ENCODE measurements around the gene INSL3.
"Not testable (repeated sequence)": the region's sequence is repeated elsewhere in the genome, so short reads cannot be mapped to it uniquely, and the experiment has no call there.

Gene INSL3

DNA sequence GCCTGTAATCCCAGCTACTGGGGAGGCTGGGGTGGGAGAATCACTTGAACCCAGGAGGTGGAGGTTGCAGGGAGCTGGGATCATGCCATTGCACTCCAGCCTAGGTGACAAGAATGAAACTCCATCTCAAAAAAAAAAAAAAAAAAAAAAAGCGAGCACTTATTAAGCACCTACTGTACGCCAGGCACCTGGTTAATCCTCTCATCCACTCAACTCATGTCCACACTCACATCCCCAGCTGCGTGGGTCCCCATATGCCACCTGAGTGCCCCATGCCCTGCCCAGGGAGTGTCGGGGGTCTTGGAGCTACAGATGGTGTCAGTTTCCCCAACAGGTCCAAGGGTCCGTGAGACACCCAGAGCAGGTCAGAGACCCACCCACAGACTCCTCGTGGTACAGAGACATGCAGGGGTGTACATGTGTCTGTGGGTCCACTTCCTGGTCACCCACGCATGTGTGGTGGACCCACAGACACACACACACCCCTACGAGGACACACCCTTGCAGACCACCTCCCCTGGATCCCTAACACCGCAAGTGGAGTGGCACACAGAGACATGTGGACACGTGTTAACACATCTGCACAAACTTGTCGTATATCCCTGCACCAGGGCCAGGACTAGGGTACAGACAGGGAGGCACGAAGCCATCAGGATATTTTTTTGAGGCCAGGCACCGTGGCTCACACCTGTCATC, 3.5 kb downstream of the INSL3 start:
- no peak for DNase-seq (ENCODE audit: low read depth in 2 of 2)

GRCh38 chr19:17812099-17812498, 9.2 kb downstream of the INSL3 start:
- DNase-seq (ENCODE audit: low read depth in 2 of 2): no peak

GRCh38 chr19:17811681-17812080, 9.6 kb downstream of the INSL3 start:
- no peak for DNase-seq (ENCODE audit: low read depth in 2 of 2)

DNA sequence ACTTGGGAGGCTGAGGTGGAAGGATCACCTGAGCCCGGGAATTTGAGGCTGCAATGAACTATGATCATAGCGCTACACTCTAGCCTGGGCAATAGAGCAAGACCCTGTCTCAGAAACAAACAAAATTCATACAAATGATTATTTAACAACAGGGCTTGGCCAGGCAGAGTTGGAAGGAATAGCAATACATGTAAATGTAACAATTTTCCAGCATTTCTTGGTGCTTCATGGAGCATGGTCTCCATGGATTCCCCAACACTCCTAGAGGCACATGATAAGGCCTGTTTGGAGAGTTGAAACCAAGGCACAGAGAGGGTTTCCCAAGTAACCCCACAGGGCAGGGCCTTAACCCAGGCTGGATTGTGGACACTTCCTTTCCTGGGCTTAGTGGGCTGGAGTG, 10.2 kb downstream of the INSL3 start:
- no peak for DNase-seq (ENCODE audit: low read depth in 2 of 2)

DNA sequence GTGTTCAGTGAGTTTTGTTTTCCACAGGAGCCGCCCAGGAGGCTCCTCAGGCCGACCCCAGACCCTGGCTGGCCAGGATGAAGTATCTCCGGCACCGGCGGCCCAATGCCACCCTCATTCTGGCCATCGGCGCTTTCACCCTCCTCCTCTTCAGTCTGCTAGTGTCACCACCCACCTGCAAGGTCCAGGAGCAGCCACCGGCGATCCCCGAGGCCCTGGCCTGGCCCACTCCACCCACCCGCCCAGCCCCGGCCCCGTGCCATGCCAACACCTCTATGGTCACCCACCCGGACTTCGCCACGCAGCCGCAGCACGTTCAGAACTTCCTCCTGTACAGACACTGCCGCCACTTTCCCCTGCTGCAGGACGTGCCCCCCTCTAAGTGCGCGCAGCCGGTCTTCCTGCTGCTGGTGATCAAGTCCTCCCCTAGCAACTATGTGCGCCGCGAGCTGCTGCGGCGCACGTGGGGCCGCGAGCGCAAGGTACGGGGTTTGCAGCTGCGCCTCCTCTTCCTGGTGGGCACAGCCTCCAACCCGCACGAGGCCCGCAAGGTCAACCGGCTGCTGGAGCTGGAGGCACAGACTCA, 13.5 kb downstream of the INSL3 start:
- no peak for DNase-seq (ENCODE audit: low read depth in 2 of 2)

- DNase-seq (ENCODE audit: low read depth in 2 of 2): peak in 1 of 2 donors; percentile 19
Observed at GRCh38 chr19:17806945-17807344, 14.4 kb downstream of the INSL3 start.

DNA sequence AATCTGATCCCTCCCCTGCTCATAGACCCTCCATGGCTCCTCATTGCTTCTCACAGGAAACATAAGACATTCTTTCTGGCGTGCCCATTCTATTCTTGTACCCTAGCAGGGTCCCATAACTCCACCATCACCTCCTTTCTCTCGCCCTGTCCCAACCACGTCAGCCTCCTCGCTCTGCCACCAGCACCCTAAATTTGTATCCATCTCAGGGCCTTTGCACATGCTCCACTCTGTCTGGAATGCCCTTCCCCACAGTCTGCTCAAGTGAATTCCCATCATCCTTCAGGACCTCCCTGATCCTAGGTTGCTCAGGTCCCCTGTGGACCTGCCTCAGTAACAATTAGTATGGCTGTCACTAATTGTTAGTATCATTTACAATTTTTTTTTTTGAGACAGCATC, 15.9 kb downstream of the INSL3 start:
- DNase-seq (ENCODE audit: low read depth in 2 of 2): no peak

DNA sequence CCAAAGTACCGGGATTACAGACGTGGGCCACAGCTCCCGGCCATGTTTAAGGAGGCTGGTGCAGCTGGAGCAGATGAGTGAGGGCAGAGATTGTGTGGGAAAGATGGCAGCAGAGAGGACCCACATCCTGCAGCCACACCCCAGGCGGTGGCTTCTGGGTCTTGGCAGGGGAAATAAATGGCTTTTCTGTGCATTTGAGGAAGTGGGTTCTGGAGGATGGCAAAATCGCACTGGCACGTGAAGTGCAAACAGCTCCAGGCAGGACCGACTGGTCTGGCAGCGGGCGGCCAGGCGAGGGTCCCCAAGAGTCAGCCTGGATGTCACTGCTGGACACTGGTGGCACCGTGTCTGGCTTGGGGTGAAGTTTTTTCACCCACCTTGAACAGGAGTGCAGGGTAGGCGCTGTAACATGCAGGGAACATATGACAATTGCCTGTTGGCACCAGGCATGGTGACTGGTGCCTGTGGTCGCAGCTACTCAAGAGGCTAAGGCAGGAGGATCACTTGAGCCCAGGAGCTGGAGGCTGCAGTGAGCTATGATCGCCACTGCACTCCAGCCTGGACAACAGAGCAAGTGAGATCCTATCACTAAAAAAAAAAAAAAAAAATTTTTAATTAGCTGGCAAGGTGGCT, 17.9 kb downstream of the INSL3 start:
- no peak for DNase-seq (ENCODE audit: low read depth in 2 of 2)

DNA sequence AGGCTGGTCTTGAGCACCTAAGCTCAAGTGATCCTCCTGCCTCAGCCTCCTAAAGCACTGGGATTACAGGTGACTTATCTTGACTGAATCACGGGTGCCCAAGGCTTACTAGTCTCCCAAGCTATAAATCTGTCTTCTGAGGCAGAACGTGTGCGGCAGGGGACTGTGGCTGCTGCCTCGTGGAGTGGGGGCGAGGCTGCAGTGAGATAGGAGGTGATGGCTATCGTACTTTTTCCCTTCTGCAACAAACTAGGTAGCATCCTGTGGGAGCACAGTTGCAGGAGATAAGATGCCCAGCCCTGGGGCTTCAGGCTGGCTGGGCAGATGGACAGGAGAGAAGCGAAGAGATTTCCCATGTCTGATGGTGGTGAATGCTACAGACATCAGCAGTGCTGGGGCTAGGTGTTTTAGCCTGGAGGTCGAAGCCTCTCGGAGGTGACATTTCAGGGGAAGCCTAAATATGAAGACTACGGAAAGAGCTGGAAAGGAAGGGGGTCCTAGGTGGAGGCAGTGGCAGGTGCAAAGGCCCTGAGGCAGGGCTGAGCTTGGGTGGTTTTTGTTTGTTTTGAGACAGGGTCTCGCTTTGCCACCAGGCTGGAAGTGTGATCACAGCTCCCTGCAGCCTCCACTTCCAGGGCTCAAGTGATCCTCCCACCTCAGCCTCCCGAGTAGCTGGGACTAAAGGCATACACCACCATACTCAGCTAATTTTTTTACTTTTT, 19.0 kb downstream of the INSL3 start:
- DNase-seq (ENCODE audit: low read depth in 2 of 2): no peak

- not testable (repeated sequence) for DNase-seq (ENCODE audit: low read depth in 2 of 2)
Observed at GRCh38 chr19:17798599-17798998, 22.7 kb downstream of the INSL3 start.

DNA sequence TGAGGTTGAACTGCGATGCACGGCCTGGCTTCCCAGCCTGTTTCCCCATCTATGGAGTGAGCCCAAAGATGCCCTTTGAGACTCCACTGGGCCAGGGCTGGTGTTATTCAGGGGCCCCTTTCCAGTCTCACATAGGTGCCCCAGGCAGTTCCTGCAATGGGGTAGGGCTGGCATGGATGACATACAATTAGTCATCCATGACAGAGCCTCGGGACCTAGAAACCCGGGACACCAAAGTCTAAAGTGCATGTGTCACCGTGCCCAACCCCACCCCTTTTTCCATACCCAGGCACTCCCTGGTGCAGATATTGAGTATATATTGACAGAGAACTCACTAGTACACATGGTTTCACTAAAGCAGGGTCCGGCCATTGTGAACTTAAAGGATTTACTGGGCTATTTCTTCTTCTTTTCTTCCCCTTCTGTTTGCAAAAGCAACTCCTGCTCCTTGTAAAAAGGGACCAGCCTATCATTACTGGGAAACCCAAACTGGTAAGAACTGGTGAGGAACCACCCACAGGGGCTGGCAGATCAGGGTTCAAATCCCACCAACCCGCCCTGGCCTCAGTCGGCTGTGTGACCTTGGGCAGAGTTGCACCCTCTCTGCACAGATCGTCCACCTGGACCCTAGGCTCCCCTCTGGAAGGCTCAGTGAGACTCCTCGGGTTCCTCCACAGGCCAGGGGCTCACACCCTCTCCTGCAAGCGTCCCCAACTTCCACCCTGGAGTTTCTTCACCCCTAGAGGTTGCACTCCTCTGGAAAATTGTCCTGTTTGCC, 23.7 kb downstream of the INSL3 start:
- peak; percentile 44 to 55 for DNase-seq (ENCODE audit: low read depth in 2 of 2)

- no peak for DNase-seq (ENCODE audit: low read depth in 2 of 2)
Observed at GRCh38 chr19:17796838-17797423, 24.4 kb downstream of the INSL3 start.

GRCh38 chr19:17796013-17796837, 25.1 kb downstream of the INSL3 start:
- DNase-seq (ENCODE audit: low read depth in 2 of 2): no peak

GRCh38 chr19:17795495-17795856, 25.8 kb downstream of the INSL3 start:
- no peak for DNase-seq (ENCODE audit: low read depth in 2 of 2)

DNA sequence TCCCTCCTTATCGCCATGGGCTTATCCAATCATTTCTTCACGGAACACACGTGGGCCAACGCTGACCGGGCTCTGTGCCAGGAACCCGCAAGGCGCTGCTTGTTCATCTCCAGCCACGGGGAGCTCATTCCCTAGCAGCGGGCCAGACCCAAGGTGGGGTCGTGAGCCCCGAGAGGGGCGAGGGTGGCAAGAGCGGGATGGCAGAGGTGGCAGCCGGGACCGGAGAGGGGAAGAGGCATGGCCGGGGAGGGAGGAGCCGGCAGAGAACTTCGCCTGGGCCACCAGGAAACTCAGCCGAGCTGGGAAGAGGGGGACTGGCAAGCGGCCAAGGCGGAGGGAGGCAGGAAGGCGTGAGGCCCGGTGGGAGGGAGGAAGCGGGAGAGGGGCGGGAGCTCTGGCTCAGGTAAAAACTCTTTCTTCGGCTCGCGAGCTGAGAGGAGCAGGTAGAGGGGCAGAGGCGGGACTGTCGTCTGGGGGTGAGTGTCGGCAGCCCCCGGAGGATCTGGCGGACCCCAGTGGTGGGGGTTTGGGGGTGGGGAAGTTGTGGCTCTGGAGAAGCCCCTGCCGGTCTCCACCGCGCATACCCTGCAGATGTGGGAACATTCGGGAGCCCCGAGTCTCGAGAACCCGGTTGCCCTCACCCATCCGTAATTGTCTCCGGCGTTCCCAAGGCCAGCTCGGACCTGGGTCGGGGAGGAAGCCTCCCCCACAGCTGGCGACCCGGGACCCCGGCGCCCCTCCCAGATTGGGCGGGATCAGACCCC, 26.4 kb downstream of the INSL3 start, which contains the start of gene B3GNT3:
B3GNT3 (plus strand) TSS at position 408 of the 764 bp plus-strand sequence. CDS start 12,670 bp downstream, outside the sequence.
- no peak for DNase-seq (ENCODE audit: low read depth in 2 of 2)

- DNase-seq (ENCODE audit: low read depth in 2 of 2): no peak
Observed at GRCh38 chr19:17794412-17794730, 26.9 kb downstream of the INSL3 start.

GRCh38 chr19:17790059-17790780, 31.1 kb downstream of the INSL3 start:
- DNase-seq (ENCODE audit: low read depth in 2 of 2): no peak

DNA sequence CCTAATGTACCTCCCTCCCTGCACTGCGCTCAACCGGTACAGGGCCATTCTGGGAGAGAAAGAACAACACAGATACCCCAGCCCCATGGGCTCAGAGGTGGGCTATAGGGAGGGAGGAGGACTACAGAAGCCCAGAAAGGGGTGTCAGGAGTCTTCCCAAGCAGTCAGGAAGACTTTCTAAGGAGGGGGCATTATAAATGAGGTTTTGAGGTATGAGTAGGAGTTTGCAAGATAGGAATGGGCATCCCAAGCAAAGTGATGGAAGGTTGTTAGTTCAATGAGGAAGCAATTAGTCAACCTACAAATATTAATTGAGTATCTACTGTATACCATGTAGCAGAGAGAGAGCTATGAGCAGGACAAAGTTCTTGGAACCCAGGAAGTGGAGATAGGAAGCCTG, 32.7 kb downstream of the INSL3 start:
- no peak for DNase-seq (ENCODE audit: low read depth in 2 of 2)

DNA sequence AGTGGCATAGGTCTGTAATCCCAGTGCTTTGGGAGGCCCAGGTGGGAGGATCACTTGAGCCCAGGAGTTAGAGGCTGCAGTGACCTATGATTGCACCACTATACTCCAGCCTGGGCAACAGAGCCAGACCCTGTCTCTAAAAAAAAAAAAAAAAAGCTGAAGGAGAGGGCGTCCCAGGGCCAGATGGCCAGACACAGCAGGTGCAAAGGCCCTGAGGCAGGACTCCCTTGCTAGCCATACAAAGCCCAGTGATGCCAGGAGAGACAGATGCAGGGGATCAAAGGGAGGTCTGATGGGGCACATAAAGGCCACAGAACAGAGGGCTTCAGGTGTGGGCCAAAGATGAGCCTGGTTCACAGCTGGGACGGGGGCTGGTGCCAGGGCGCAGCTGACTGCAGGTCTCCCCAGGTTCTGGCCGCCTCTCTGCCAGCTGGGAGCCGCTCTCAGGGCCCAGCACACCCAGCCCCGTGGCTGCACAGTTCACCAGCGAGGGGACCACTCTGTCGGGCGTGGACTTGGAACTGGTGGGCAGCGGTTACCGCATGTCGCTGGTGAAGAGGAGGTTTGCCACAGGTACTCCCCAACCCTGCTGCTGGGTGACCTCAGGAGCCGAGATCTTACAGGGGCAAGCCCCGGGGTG, 33.9 kb downstream of the INSL3 start:
- no peak for DNase-seq (ENCODE audit: low read depth in 2 of 2)

Data from activated CD4-positive, alpha-beta T cell treated with anti-CD3 and anti-CD28 coated beads for 24 hours (primary cell).